GM06990 (cell line): ENCODE measurements around the gene PDZD2.

Experiments
- DNase-seq: peaks from one replicate; pipeline ENCODE4 v3.0.0-alpha.2; 2011; ENCODE audit not compliant: insufficient read length; ENCODE audit errors: extremely low read depth
- H3K27me3 ChIP-seq: replicated peaks from 2 replicates; pipeline ENCODE4 v1.6.0; 2011; ENCODE audit warnings: low read length; ENCODE audit not compliant: control insufficient read depth, insufficient read depth
- H3K36me3 ChIP-seq: 2 replicates; pipeline ENCODE4 v1.5.1; 2011; ENCODE audit warnings: low read length; ENCODE audit not compliant: control insufficient read depth, insufficient read depth
- H3K4me3 ChIP-seq: replicated peaks from 2 replicates; pipeline ENCODE4 v1.5.1; 2011; ENCODE audit warnings: low read depth, mild to moderate bottlenecking, control low read depth, low read length
- CTCF ChIP-seq: IDR thresholded peaks from 2 replicates; pipeline ENCODE4 v1.5.1; 2011; ENCODE audit warnings: low read length, control low read depth, mild to moderate bottlenecking, inconsistent platforms; ENCODE audit not compliant: insufficient read depth, poor library complexity, severe bottlenecking

PDZD2 gene

GRCh38 chr5:32024751-32025150 is 385.8 kb downstream of the PDZD2 start:
- TF ChIP-seq CTCF: no peak
- Histone ChIP-seq H3K36me3 (no peaks in the 10 kb centered on the region), H3K4me3 (no peak overlapping the region), H3K27me3 (no peaks in the 10 kb centered on the region)
- no peak for DNase-seq

DNA sequence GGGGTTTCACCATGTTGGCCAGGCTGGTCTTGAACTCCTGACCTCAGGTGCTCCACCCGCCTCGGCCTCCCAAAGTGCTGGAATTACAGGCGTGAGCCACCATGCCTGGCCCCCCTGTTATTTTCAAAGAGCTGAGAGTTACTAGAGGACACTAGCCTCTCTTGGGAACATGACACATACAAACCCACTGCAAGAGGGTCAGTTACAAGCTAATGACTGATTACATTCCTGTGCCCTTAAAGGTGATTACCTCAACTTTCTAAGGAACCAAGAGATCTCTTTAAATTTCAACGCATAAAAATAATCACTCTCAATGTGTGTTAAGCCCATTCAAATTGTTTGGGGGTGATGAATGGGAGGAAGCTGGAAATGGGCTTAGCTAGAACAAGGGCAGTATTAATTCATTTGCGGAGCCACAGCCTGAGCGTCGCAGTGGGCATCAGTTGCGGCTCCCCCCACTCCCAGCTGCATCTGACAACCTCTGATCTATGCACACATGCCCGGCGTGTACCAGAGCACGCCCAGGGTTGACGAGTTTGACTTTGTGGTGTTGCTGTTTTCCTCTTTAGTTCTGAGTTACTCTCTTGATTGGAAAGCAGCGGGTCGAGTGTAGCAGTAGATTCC is 388.3 kb downstream of the PDZD2 start:
- no peak for DNase-seq
- H3K36me3 ChIP-seq: no peaks in the 10 kb centered on the region
- H3K4me3 ChIP-seq: no peak overlapping the region
- no peaks in the 10 kb centered on the region; the same call in none of the 2 replicates for H3K27me3 ChIP-seq
- no peak for TF ChIP-seq CTCF

DNA sequence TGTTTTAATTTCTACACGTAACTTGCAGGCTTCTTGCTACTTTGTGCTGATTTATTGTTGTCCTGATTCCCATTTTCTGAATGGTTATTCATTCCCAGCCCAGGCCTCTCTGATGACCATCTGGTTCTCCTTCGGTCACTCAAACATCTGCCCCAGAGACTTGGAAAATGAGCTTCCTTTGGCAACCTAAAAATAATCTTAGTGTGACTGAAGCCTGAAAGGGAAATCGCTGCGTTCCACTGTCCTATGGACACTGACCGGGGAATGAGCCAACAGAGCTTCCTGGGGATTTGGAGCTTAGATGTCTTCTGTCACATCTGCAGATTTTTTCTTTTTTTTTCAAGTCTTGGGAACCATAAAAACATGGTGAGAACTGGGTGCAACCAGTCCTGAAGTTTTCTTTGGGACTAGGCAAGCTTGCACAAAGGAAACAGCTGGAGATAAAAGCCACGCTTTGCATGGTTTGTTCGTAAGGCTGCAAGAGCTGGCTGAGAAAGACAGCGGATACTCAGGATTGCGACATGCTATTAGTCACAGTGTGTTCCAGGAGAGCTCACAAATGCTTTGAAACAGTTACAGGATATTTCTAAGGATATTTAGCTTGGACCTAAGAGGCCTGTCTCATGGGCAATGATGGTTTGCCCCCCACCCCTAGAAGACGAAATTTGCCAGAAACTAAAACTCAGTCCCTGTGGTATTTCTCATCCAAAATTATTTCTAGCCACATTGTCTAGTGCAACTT is 389.0 kb downstream of the PDZD2 start:
- H3K36me3 ChIP-seq: no peaks in the 10 kb centered on the region
- no peak overlapping the region for H3K4me3 ChIP-seq
- no peak for TF ChIP-seq CTCF
- DNase-seq: no peak
- H3K27me3 ChIP-seq: no peaks in the 10 kb centered on the region; the same call in none of the 2 replicates

DNA sequence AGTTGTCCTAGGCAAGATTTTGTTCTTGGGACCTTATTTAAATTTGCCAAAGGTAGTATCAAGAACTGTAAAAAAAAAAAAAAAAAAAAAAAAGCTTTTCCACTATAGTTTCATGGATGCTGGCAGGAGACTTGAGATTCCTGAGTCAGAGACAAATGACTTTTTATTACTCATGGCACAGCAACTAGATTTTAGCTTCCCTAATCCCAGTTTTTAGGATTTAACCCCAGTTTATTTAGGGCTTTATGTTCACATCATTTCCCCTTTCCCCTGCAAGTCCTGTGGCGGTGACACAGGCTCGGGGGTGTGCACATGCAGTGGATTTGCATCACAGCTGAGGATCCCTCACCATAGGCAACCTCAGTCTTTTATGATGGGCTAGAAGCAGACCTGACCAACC is 390.3 kb downstream of the PDZD2 start:
- Histone ChIP-seq H3K27me3 (no peaks in the 10 kb centered on the region; the same call in none of the 2 replicates), H3K4me3 (no peak overlapping the region), H3K36me3 (no peaks in the 10 kb centered on the region)
- DNase-seq: no peak
- TF ChIP-seq CTCF: no peak

- H3K4me3 ChIP-seq: no peak overlapping the region
- no peak for TF ChIP-seq CTCF
- no peaks in the 10 kb centered on the region; the same call in none of the 2 replicates for H3K27me3 ChIP-seq
- H3K36me3 ChIP-seq: no peaks in the 10 kb centered on the region
- DNase-seq: no peak
Measured at GRCh38 chr5:32029781-32030180, 390.9 kb downstream of the PDZD2 start.
